ENCODE measurements around the gene LPP.

DNA sequence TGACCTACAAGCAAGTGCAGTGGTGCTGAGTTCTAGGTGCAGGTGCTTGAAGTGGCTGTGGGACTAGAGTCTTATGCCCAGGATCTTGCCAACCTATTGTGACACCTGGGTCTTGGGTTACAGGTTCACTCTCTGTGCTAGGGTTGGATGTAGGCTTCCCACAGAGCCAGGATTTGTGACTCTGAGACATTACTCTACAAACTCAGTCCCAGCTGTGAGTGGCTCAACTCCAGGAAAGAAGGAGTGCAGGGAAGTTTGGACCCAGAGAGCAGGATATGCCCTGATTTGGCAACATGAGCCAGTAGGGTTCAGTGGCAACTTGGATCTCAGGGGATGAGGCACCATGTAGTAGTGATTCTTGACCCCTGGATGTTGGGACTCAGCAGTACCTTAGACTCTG lies 182.2 kb downstream of the LPP start:
- TF ChIP-seq, protein P1, sequence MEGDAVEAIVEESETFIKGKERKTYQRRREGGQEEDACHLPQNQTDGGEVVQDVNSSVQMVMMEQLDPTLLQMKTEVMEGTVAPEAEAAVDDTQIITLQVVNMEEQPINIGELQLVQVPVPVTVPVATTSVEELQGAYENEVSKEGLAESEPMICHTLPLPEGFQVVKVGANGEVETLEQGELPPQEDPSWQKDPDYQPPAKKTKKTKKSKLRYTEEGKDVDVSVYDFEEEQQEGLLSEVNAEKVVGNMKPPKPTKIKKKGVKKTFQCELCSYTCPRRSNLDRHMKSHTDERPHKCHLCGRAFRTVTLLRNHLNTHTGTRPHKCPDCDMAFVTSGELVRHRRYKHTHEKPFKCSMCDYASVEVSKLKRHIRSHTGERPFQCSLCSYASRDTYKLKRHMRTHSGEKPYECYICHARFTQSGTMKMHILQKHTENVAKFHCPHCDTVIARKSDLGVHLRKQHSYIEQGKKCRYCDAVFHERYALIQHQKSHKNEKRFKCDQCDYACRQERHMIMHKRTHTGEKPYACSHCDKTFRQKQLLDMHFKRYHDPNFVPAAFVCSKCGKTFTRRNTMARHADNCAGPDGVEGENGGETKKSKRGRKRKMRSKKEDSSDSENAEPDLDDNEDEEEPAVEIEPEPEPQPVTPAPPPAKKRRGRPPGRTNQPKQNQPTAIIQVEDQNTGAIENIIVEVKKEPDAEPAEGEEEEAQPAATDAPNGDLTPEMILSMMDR (IDR thresholded peaks at IDR 0.05), result no peak
- no peak for TF ChIP-seq POLR2A (IDR thresholded peaks at IDR 0.05)

Measured in Peyer's patch (tissue), 4 donors.